ENCODE data around the gene ZBTB38. TPM values are rescaled to one million over a fixed set of nuclear protein-coding genes. Genes with fewer than 3 reads are reported as not detected.

Gene ZBTB38
- total and polyA plus RNA-seq, 2 donors from 2014 or later: 8.6 to 113 TPM

- Histone ChIP-seq H3K27ac (ENCODE audit: low read depth in 2 of 2, low read length in 2 of 2) (no peak overlapping the region), H3K27me3 (ENCODE audit: control insufficient read depth, insufficient read depth, low read length) (no peaks in the 10 kb centered on the region), H3K9ac (ENCODE audit: low read length in 3 of 3) (no peak overlapping the region), H3K36me3 (ENCODE audit: control insufficient read depth in 2 of 3, insufficient read depth in 3 of 3, low read length in 3 of 3) (no peaks in the 10 kb centered on the region), H3K4me1 (ENCODE audit: control insufficient read depth in 2 of 3, insufficient read depth in 2 of 3, low read depth in 1 of 3, low read length in 3 of 3) (peaks cover 2 to 25% (median 10%) of the 10 kb centered on the region in 3 donors), H3K4me3 (ENCODE audit: low read length in 3 of 3) (no peak overlapping the region), H3K9me3 (ENCODE audit: control insufficient read depth in 2 of 3, insufficient read depth in 1 of 3, low read length in 3 of 3) (no peaks in the 10 kb centered on the region)
- FAIRE-seq (no peak), DNase-seq (no peak)
- TF ChIP-seq CTCF (IDR thresholded peaks at IDR 0.05; ENCODE audit: borderline replicate concordance, extremely low read depth, insufficient read depth): no peak
- intact Hi-C loops (cut with DNase I): no loop called here
These were observed 37.5 kb upstream of the ZBTB38 start for GRCh38 chr3:141330718-141331376.

- TF ChIP-seq CTCF (IDR thresholded peaks at IDR 0.05; ENCODE audit: borderline replicate concordance, extremely low read depth, insufficient read depth): no peak
- no peaks in the 10 kb centered on the region for H3K9me3 ChIP-seq (ENCODE audit: control insufficient read depth in 2 of 3, insufficient read depth in 1 of 3, low read length in 3 of 3)
- no peaks in the 10 kb centered on the region for H3K36me3 ChIP-seq (ENCODE audit: control insufficient read depth in 2 of 3, insufficient read depth in 3 of 3, low read length in 3 of 3)
- H3K9ac ChIP-seq (ENCODE audit: low read length in 3 of 3): no peak overlapping the region
- H3K27ac ChIP-seq (ENCODE audit: low read depth in 2 of 2, low read length in 2 of 2): peak overlapping the region in 1 of 2 donors; percentile 58
- intact Hi-C loops (cut with DNase I): no loop called here
- DNase-seq (peak in 1 of 5 donors; percentile 92), FAIRE-seq (no peak)
- peaks cover 0 to 19% (median 9%) of the 10 kb centered on the region in 3 donors for H3K4me1 ChIP-seq (ENCODE audit: control insufficient read depth in 2 of 3, insufficient read depth in 2 of 3, low read depth in 1 of 3, low read length in 3 of 3)
- H3K4me3 ChIP-seq (ENCODE audit: low read length in 3 of 3): no peak overlapping the region
- no peaks in the 10 kb centered on the region for H3K27me3 ChIP-seq (ENCODE audit: control insufficient read depth, insufficient read depth, low read length)
These were observed 36.7 kb upstream of the ZBTB38 start for GRCh38 chr3:141331377-141332318.

GRCh38 chr3:141332416-141332815 lies 35.9 kb upstream of the ZBTB38 start:
- intact Hi-C loops (cut with DNase I): no loop called here
- no peak for TF ChIP-seq CTCF (IDR thresholded peaks at IDR 0.05; ENCODE audit: borderline replicate concordance, extremely low read depth, insufficient read depth)
- Histone ChIP-seq H3K4me1 (ENCODE audit: control insufficient read depth in 2 of 3, insufficient read depth in 2 of 3, low read depth in 1 of 3, low read length in 3 of 3) (peaks cover 0 to 14% (median 7%) of the 10 kb centered on the region in 3 donors), H3K27ac (ENCODE audit: low read depth in 2 of 2, low read length in 2 of 2) (peak overlapping the region in 1 of 2 donors; percentile 60), H3K9ac (ENCODE audit: low read length in 3 of 3) (no peak overlapping the region), H3K36me3 (ENCODE audit: control insufficient read depth in 2 of 3, insufficient read depth in 3 of 3, low read length in 3 of 3) (no peaks in the 10 kb centered on the region), H3K27me3 (ENCODE audit: control insufficient read depth, insufficient read depth, low read length) (no peaks in the 10 kb centered on the region), H3K4me3 (ENCODE audit: low read length in 3 of 3) (no peak overlapping the region), H3K9me3 (ENCODE audit: control insufficient read depth in 2 of 3, insufficient read depth in 1 of 3, low read length in 3 of 3) (no peaks in the 10 kb centered on the region)
- FAIRE-seq (no peak), DNase-seq (peak in 1 of 5 donors; percentile 10)
